Mesothelial cell of epicardium (in vitro differentiated cells): Measurements from ENCODE around the gene COL4A4. TPM values are rescaled to one million over a fixed set of nuclear protein-coding genes. Genes with fewer than 3 reads are reported as not detected.

Experiments
- DNase-seq, 2 experiments: peaks; one replicate each; pipeline ENCODE4 v3.0.0; 2021; ENCODE audit warnings: low spot score in 2 of 2; ENCODE audit not compliant: unreplicated experiment in 2 of 2
- H3K27ac Mint-ChIP-seq: 2 replicates; pipeline ENCODE4 v1.8.0; 2021; ENCODE audit warnings: mixed read lengths
- H3K27me3 Mint-ChIP-seq: 2 replicates; pipeline ENCODE4 v1.8.0; 2021; ENCODE audit warnings: low read depth, mixed read lengths
- H3K36me3 Mint-ChIP-seq: 2 replicates; pipeline ENCODE4 v1.8.0; 2021; ENCODE audit warnings: mixed read lengths
- H3K4me1 Mint-ChIP-seq: 2 replicates; pipeline ENCODE4 v1.8.0; 2021; ENCODE audit warnings: mixed read lengths
- H3K4me3 Mint-ChIP-seq: 2 replicates; pipeline ENCODE4 v1.8.0; 2021; ENCODE audit warnings: mild to moderate bottlenecking, moderate library complexity, mixed read lengths
- H3K9me3 Mint-ChIP-seq: 2 replicates; pipeline ENCODE4 v1.8.0; 2021; ENCODE audit warnings: mixed read lengths
- total RNA-seq: library from RNA; stranded (reverse); gene quantifications from 3 replicates; pipeline ENCODE4 v1.2.1, GENCODE V29; 2021
- TF ChIP-seq, protein P1 (sequence below): fragments of 200-600 bp; sonication (generic); IDR thresholded peaks from one replicate; pipeline ENCODE4 v1.5.0; 2021; ENCODE audit warnings: antibody characterized with exemption; ENCODE audit not compliant: unreplicated experiment

The COL4A4 gene
- total RNA-seq, 1 donor from 2014 or later: 0.11 TPM

DNA sequence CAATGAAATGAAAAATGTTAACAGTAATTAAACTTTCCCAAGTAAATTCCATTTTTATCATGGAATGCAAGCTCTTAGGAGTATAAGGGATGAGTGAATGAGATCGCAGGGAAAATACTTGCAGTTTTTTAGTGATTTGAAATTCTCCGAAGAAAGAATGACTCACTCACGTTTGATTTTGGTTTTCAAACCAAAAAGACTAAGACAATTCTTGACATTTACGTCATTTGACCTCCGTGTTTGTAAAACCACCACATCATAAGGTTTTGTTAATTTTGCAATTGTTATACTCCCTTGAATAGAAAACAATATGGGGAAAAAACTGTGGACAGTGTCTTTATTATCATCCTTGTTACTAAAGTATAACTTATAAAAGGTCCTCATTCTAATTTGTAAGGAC, 29.4 kb downstream of the COL4A4 start:
- TF ChIP-seq, protein P1, sequence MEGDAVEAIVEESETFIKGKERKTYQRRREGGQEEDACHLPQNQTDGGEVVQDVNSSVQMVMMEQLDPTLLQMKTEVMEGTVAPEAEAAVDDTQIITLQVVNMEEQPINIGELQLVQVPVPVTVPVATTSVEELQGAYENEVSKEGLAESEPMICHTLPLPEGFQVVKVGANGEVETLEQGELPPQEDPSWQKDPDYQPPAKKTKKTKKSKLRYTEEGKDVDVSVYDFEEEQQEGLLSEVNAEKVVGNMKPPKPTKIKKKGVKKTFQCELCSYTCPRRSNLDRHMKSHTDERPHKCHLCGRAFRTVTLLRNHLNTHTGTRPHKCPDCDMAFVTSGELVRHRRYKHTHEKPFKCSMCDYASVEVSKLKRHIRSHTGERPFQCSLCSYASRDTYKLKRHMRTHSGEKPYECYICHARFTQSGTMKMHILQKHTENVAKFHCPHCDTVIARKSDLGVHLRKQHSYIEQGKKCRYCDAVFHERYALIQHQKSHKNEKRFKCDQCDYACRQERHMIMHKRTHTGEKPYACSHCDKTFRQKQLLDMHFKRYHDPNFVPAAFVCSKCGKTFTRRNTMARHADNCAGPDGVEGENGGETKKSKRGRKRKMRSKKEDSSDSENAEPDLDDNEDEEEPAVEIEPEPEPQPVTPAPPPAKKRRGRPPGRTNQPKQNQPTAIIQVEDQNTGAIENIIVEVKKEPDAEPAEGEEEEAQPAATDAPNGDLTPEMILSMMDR: no peak
- peaks cover 4% of the 10 kb centered on the region for H3K27me3 Mint-ChIP-seq
- H3K27ac Mint-ChIP-seq: no peak overlapping the region
- no peaks in the 10 kb centered on the region for H3K4me1 Mint-ChIP-seq
- H3K36me3 Mint-ChIP-seq: no peaks in the 10 kb centered on the region
- DNase-seq: no peak
- no peak overlapping the region for H3K4me3 Mint-ChIP-seq
- no peaks in the 10 kb centered on the region for H3K9me3 Mint-ChIP-seq

DNA sequence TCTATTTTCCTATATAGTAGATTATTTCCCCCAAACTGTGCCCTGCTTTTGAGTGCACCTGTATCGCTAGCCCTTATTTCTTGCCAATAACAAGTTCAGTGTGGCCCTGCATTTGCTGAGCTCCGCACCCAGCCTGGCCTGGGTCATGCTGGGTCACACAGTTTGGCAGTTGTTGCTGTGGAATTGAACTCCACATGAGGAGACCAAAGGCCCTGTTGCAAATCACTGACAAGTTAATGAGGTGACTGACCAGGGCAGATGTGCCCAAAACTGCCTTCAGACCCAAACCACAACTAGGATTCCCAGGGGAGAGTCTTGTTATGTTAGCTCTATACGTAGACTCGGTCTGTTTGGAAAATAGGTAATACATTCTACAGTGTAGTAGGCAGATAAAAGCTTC, 31.0 kb downstream of the COL4A4 start:
- H3K27me3 Mint-ChIP-seq: peaks cover 4% of the 10 kb centered on the region
- H3K27ac Mint-ChIP-seq: no peak overlapping the region
- no peaks in the 10 kb centered on the region for H3K9me3 Mint-ChIP-seq
- DNase-seq: no peak
- no peak overlapping the region for H3K4me3 Mint-ChIP-seq
- TF ChIP-seq, protein P1: no peak
- H3K36me3 Mint-ChIP-seq: no peaks in the 10 kb centered on the region
- no peaks in the 10 kb centered on the region for H3K4me1 Mint-ChIP-seq

DNA sequence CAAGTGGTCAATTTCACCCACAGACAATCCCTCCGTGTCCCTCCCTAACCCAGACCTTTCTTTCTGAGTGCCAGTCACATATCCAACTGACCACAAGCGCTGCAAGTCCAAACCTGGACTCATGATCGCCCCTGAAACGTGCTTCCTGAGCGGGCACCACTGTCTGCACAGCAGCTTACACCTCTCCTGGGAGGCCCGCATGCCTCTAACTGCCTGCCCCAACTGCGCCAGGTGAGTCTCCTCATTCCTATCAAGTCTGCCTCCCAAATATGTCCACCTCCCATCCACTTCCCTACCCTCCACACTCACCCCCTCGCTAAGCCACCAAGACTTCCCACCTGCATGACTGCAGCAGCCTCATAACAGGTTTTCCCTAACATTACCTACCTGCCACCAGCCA, 33.4 kb downstream of the COL4A4 start:
- peaks cover 2% of the 10 kb centered on the region for H3K4me1 Mint-ChIP-seq
- DNase-seq: no peak
- no peak overlapping the region for H3K27ac Mint-ChIP-seq
- no peaks in the 10 kb centered on the region for H3K9me3 Mint-ChIP-seq
- no peak overlapping the region for H3K4me3 Mint-ChIP-seq
- TF ChIP-seq, protein P1: no peak
- H3K27me3 Mint-ChIP-seq: no peaks in the 10 kb centered on the region
- no peaks in the 10 kb centered on the region for H3K36me3 Mint-ChIP-seq

DNA sequence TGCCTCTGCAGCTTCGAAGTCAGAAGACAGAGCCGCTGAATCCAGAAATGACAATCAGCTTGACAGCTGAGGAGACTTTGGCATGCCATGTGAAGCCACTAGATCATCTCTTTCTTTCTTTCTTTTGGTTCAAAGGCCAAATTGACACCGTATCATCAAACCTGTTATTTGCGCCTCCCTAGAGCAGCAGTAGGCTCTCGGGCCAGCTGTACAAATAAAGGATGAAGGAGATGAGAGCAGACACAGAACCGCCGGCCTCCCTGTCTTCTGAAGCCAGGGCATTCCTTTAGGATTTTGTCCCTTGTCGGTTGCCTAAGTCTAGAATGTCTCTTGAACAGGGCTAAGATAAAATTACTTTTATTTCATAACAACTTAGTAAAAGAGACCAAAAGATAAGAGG, 36.8 kb downstream of the COL4A4 start:
- no peak overlapping the region for H3K4me3 Mint-ChIP-seq
- no peaks in the 10 kb centered on the region for H3K27me3 Mint-ChIP-seq
- no peaks in the 10 kb centered on the region for H3K36me3 Mint-ChIP-seq
- DNase-seq: no peak
- H3K9me3 Mint-ChIP-seq: no peaks in the 10 kb centered on the region
- no peak overlapping the region for H3K27ac Mint-ChIP-seq
- TF ChIP-seq, protein P1: no peak
- H3K4me1 Mint-ChIP-seq: peaks cover 2% of the 10 kb centered on the region

DNA sequence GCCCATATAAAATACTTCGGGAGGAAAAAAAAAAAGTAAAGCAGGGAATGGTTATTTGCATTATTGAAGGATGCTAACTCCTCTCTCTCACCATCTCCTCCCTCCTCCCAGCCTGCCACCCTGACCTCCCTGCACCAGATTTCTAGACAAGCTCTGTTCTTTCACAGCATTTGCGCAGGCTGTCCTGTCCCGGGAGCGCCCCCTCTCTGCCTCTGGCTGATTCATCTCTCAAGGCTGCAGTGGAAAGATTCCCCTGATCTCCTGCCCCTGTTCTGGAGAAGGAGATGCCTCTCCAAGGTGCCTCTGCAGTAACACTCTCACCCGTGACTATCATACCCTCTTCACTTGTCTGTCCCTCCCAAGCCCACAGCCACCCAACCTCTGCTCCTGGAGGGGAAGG, 38.5 kb downstream of the COL4A4 start:
- peaks cover 2% of the 10 kb centered on the region for H3K4me1 Mint-ChIP-seq
- H3K27me3 Mint-ChIP-seq: no peaks in the 10 kb centered on the region
- no peaks in the 10 kb centered on the region for H3K36me3 Mint-ChIP-seq
- TF ChIP-seq, protein P1: no peak
- no peak for DNase-seq
- no peak overlapping the region for H3K4me3 Mint-ChIP-seq
- no peaks in the 10 kb centered on the region for H3K9me3 Mint-ChIP-seq
- no peak overlapping the region for H3K27ac Mint-ChIP-seq

DNA sequence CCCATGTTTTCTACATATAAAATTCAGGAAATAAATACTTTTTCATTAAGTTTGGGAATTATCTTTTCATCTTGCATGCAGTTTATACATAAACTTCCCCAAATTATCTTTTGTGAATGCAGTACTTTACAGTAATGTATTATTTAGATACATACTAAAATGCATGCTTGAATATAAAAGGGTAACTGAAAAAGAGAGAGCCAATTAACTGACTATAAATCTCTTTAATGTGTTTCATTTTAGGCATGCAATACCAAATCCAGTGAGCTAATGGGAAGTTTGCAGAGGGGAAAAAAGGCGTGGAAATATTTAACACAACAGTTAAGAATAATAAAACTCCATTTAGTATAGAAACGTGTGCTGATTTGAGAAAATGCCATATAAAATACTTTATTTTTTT, 39.2 kb downstream of the COL4A4 start:
- H3K4me1 Mint-ChIP-seq: peaks cover 2% of the 10 kb centered on the region
- no peaks in the 10 kb centered on the region for H3K36me3 Mint-ChIP-seq
- H3K27me3 Mint-ChIP-seq: no peaks in the 10 kb centered on the region
- H3K4me3 Mint-ChIP-seq: no peak overlapping the region
- H3K9me3 Mint-ChIP-seq: no peaks in the 10 kb centered on the region
- no peak overlapping the region for H3K27ac Mint-ChIP-seq
- TF ChIP-seq, protein P1: no peak
- no peak for DNase-seq
